Endothelial cell of umbilical vein (primary cell): ENCODE results near the gene ZCCHC14.

Experiments
- CTCF ChIP-seq, 2 donors: IDR thresholded peaks; 1 replicate in 1 of 2; 2 replicates in 1 of 2; pipeline ENCODE4 v1.5.1; 2011; ENCODE audit warnings: low read length in 2 of 2, mild to moderate bottlenecking in 2 of 2, moderate library complexity in 2 of 2, control low read depth in 1 of 2, inconsistent platforms in 1 of 2, low read depth in 1 of 2; ENCODE audit not compliant: insufficient read depth in 1 of 2; ENCODE audit errors: extremely low read depth in 1 of 2
- EZH2 ChIP-seq: IDR thresholded peaks from 2 replicates; pipeline ENCODE4 v1.6.1; 2012; ENCODE audit warnings: borderline replicate concordance, low read depth, mild to moderate bottlenecking, moderate library complexity, low read length, inconsistent platforms; ENCODE audit not compliant: severe bottlenecking
- GATA2 ChIP-seq: IDR thresholded peaks from 2 replicates; pipeline ENCODE4 v1.7.0; 2011; ENCODE audit warnings: low read depth, mild to moderate bottlenecking, moderate library complexity, mixed read lengths, low read length; ENCODE audit not compliant: insufficient read length, insufficient read depth
- JUN ChIP-seq: IDR thresholded peaks from 2 replicates; pipeline ENCODE4 v1.6.1; 2011; ENCODE audit warnings: borderline replicate concordance, low read depth; ENCODE audit not compliant: insufficient read length, insufficient read depth
- MAX ChIP-seq: IDR thresholded peaks from 2 replicates; pipeline ENCODE4 v1.6.1; 2011; ENCODE audit not compliant: insufficient read depth, insufficient read length
- MYC ChIP-seq: IDR thresholded peaks from one replicate; pipeline ENCODE4 v1.6.1; 2011; ENCODE audit warnings: mild to moderate bottlenecking, low read depth, low read length
- POLR2A ChIP-seq: IDR thresholded peaks from 2 replicates; pipeline ENCODE4 v1.6.1; 2012; ENCODE audit warnings: low read depth, mild to moderate bottlenecking, control low read depth, low read length
- POLR2AphosphoS5 ChIP-seq: IDR thresholded peaks from 2 replicates; pipeline ENCODE4 v1.6.1; 2012; ENCODE audit warnings: low read depth, mild to moderate bottlenecking, control low read depth, low read length, moderate library complexity; ENCODE audit not compliant: insufficient read depth

- no peak for TF ChIP-seq MYC
- no peak for TF ChIP-seq POLR2A
- TF ChIP-seq CTCF (IDR thresholded peaks at IDR 0.05; ENCODE audit: extremely low read depth in 1 of 2, insufficient read depth in 1 of 2, low read depth in 1 of 2, low read length in 2 of 2), result no peak
- no peak for TF ChIP-seq EZH2
- no peak for TF ChIP-seq POLR2AphosphoS5
- TF ChIP-seq MAX, result no peak
- no peak for TF ChIP-seq GATA2
- no peak for TF ChIP-seq JUN
Observed at GRCh38 chr16:87432330-87432915, 60.4 kb downstream of the ZCCHC14 start.
